GM12874 (cell line): ENCODE results near the gene IFNA14.

Experiments
- TF ChIP-seq, protein P1 (sequence below): IDR thresholded peaks from 2 replicates; pipeline ENCODE4 v1.5.1; 2011; ENCODE audit warnings: low read depth, mild to moderate bottlenecking, control low read depth, low read length, moderate library complexity; ENCODE audit not compliant: insufficient read depth

IFNA14 gene

GRCh38 chr9:21239911-21240310 lies at the start of gene IFNA14:
TSS of gene IFNA14 (minus strand) at chr9:21240005. CDS start at chr9:21239935, 70 bp downstream.
- TF ChIP-seq, protein P1, sequence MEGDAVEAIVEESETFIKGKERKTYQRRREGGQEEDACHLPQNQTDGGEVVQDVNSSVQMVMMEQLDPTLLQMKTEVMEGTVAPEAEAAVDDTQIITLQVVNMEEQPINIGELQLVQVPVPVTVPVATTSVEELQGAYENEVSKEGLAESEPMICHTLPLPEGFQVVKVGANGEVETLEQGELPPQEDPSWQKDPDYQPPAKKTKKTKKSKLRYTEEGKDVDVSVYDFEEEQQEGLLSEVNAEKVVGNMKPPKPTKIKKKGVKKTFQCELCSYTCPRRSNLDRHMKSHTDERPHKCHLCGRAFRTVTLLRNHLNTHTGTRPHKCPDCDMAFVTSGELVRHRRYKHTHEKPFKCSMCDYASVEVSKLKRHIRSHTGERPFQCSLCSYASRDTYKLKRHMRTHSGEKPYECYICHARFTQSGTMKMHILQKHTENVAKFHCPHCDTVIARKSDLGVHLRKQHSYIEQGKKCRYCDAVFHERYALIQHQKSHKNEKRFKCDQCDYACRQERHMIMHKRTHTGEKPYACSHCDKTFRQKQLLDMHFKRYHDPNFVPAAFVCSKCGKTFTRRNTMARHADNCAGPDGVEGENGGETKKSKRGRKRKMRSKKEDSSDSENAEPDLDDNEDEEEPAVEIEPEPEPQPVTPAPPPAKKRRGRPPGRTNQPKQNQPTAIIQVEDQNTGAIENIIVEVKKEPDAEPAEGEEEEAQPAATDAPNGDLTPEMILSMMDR = no peak

DNA sequence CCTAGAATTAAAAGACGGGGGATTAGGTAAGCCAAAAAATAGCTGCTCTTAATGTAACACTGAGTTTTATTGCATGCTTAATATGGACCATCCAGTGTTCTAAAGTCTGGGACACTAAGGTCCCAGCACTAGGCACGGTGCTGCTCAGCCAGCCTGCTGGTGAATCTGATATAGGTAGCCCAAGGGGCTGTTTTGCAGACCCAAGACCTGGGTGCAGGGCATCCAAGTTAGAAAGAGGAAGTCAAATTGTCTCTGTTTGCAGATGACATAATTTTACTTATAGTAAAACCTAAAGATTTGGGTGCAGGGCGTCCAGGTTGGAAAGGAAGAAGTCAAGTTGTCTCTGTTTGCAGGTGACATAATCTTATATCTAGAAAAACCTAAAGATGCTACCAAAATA lies 47.5 kb upstream of the IFNA14 start:
- TF ChIP-seq, protein P1 = no peak

- TF ChIP-seq, protein P1 = no peak
Observed at GRCh38 chr9:21286659-21287058, 46.9 kb upstream of the IFNA14 start.

DNA sequence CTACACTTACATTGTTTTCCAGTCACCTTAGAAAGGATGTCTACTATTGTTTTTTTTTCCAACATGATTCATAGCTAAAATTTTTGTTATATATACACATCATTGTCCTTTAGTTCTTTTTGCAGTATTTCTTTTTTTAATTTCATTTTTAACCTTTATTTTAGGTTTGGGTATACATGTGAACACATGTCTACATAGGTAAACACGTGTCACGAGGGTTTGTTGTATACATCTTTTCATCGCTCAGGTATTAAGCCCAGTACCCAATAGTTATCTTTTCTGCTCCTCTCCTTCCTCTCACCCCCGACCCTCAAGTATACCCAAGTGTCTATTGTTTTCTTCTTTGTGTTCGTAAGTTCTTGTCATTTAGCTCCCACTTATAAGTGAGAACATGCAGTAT lies 46.3 kb upstream of the IFNA14 start:
- TF ChIP-seq, protein P1 = no peak

DNA sequence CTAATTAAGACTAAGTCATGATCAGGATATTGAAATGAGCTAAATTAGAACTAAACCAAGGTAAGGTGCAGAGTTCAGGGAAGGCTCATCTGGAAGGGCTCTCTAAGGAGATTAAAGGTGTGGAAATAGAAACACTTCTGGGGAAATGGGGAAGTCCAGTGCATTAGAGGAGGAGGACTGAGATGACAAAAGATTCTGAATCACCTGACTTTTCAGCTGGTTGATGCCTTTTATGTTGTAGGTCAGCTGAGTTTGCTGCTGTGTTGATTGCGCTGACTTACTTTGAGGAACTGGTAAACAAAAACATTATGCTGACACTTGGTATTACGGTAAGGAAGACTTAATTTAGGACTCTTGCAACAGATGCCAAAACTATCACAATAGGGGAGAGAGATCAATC lies 41.5 kb upstream of the IFNA14 start:
- TF ChIP-seq, protein P1 = no peak

- TF ChIP-seq, protein P1 = no peak
Observed at GRCh38 chr9:21268347-21268657, 28.5 kb upstream of the IFNA14 start.

DNA sequence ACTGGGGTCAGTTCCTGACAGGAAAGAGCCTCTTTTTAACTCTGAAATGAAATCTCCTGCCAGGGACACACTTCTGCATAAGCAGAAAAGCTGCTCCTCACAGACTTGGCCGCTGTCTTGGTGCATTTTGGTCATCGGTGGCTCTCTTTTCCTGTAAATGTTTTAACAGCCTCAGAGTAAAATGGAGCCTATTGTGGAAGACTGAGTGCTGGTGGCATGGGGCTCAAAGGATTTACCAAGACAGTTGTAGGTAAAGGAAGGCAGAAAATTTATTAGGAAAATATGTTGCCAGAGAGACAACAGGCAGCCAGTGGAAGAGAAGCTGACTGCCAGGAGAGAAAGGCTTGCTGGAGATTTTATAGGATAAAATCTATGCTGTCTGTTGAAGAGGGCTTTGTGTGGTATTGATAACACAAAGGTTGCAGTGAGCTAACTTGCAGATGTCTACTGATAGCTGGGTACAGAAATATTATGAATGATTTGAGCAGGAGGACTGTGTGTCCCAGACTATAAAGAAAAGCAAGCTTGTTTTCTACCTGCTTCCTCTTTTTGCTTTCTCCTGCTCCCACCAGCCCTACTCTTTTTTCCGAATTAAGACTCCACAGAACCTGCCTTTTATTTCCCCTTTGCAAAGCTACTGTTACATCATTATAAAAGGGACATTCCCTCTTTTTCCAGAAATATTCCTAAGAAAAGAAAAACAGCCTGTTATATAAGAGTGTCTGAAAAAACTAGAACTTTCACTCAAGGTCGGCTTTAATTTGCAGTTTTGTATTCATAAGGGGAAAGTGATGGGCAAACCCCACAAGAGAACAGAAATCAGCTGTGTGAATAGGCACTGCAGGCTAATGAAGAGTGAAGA lies 27.9 kb upstream of the IFNA14 start:
- TF ChIP-seq, protein P1 = no peak
